Measurements from ENCODE around the gene PIP4K2A. TPM values are rescaled to one million over a fixed set of nuclear protein-coding genes. Genes with fewer than 3 reads are reported as not detected.

The PIP4K2A gene
- total and polyA plus RNA-seq, 2 of the 13 experiments (the other 11 are each of a cell fraction or from before 2014, with no cell fraction given), result 9.1 to 22.6 TPM

DNA sequence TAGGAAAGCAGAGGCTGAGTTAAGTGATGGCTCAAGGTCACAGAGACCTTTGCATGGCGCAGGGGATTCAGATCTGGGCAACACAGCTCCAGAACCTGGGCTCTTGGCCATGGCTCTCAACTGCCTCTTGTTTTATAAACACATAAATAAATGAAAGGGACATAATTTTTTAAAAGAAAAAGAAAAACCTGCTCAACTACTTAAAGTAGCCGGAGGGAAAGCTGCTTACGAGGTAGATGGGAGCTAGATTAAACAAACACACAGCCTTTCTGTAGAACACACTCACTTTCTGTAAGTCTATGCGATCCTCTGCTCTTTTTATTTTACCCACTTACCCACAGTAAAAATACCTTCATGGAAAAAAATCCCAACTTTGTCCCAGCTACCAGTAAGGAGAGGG is 81.3 kb downstream of the PIP4K2A start:
- no peaks in the 10 kb centered on the region for H3K27me3 ChIP-seq (ENCODE audit: control insufficient read depth in 1 of 2, insufficient read depth in 2 of 2, low read length in 2 of 2)
- peaks cover 17% of the 10 kb centered on the region for H3K79me2 ChIP-seq (ENCODE audit: insufficient read depth, low read length)
- H3K36me3 ChIP-seq (replicated peaks in 1 of 2; ENCODE audit: control insufficient read depth in 1 of 2, insufficient read depth in 2 of 2, low read length in 2 of 2), result no peaks in the 10 kb centered on the region
- H3K4me1 ChIP-seq (ENCODE audit: insufficient read depth, low read length), result peaks cover 35% of the 10 kb centered on the region
- no peak overlapping the region for H3K4me3 ChIP-seq (replicated peaks in 1 of 3; ENCODE audit: insufficient read depth in 1 of 3, low read depth in 2 of 3, low read length in 3 of 3)
- CTCF ChIA-PET (ENCODE audit: low intra/inter-chr PET ratio, low total read pairs), result no interaction called here
- intact Hi-C loops (cut with micrococcal nuclease; ENCODE audit: unreplicated experiment), result no loop called here
- FAIRE-seq (no peak), DNase-seq (ENCODE audit: low spot score) (no peak), ATAC-seq (no peak)
- WGBS (ENCODE audit: low lambda C conversion rate), result 94% methylated on average over 4 of the region's 4 CpGs
- TF ChIP-seq POLR2AphosphoS5 (IDR thresholded peaks at IDR 0.05; ENCODE audit: low read depth, low read length) (no peak), STAG1 (CRISPR knock-in tag; IDR thresholded peaks at IDR 0.05) (no peak), ZMAT3 (CRISPR knock-in tag; conservative IDR thresholded peaks at IDR 0.05) (no peak), ZFP82 (CRISPR knock-in tag; IDR thresholded peaks at IDR 0.05; ENCODE audit: borderline replicate concordance) (no peak), ATAD3A (CRISPR knock-in tag; IDR thresholded peaks at IDR 0.05) (no peak), ZNF549 (CRISPR knock-in tag; IDR thresholded peaks at IDR 0.05) (no peak), ZNF333 (CRISPR knock-in tag; IDR thresholded peaks at IDR 0.05; ENCODE audit: borderline replicate concordance) (no peak), SMAD9 (CRISPR knock-in tag; IDR thresholded peaks at IDR 0.05) (no peak)
- TF ChIP-seq, protein P1, sequence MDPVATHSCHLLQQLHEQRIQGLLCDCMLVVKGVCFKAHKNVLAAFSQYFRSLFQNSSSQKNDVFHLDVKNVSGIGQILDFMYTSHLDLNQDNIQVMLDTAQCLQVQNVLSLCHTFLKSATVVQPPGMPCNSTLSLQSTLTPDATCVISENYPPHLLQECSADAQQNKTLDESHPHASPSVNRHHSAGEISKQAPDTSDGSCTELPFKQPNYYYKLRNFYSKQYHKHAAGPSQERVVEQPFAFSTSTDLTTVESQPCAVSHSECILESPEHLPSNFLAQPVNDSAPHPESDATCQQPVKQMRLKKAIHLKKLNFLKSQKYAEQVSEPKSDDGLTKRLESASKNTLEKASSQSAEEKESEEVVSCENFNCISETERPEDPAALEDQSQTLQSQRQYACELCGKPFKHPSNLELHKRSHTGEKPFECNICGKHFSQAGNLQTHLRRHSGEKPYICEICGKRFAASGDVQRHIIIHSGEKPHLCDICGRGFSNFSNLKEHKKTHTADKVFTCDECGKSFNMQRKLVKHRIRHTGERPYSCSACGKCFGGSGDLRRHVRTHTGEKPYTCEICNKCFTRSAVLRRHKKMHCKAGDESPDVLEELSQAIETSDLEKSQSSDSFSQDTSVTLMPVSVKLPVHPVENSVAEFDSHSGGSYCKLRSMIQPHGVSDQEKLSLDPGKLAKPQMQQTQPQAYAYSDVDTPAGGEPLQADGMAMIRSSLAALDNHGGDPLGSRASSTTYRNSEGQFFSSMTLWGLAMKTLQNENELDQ (CRISPR knock-in tag; IDR thresholded peaks at IDR 0.05; ENCODE audit: borderline replicate concordance), result no peak
- no TSS peak for BruUV-seq (replicated peaks)
- H2AFZ ChIP-seq (ENCODE audit: low read length), result no peak overlapping the region
- H4K20me1 ChIP-seq (ENCODE audit: insufficient read depth, low read length), result no peaks in the 10 kb centered on the region
- POLR2A ChIA-PET, result no interaction called here
- no peak overlapping the region for H3K4me2 ChIP-seq (ENCODE audit: low read depth, low read length)
- in situ Hi-C loops (cut with HindIII; ENCODE audit: extremely low pct_ligation_motif_present, low pct_unique_long_range_greater_than_20kb), result no loop called here
- H3K27ac ChIP-seq (ENCODE audit: extremely low read length, insufficient read depth, low read length), result no peak overlapping the region
- no peak overlapping the region for H3K9ac ChIP-seq (ENCODE audit: insufficient read depth, low read depth, low read length)
- no peaks in the 10 kb centered on the region for H3K9me3 ChIP-seq (ENCODE audit: low read length)
